ENCODE data around the gene ZNF445.
"Not testable (repeated sequence)": the region's sequence is repeated elsewhere in the genome, so short reads cannot be mapped to it uniquely, and the experiment has no call there.

The ZNF445 gene

DNA sequence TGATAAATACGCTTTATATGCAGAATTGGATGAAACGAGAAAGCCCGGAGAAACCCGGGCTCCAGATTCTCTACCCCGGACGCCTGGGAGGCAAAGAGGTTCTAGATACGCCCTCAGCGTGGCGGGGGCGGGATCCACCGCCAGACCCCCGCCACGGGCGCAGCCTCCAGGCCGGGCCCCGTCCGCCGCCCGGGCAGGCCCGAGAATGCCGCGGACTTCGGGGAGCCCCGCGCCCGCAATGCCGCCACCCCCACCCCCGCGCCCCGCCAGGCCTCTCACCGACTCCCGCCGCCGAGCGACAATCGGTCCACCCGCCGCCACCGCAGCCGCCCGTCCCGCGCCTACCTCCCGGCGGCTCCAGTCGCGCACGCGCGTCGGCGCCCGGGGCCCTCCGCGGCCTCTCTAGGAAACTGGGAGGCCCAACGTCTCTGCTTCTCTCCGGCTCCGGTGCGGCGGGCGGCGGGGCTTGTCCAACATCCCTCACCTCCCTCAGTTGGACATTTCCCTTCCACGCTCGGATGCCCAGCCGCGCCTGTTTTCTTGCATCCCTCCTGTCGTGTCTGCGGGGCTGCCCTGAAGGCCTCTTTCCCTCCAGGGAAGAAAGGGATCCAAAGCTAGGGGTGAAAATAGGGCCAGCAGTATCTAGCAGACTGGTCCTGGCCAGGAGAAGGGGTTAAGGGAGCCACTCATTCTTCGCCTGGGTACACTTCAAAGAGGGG lies at the start of gene ZNF445:
TSS of gene ZNF445 (minus strand) at position 359 of the 719 bp plus-strand sequence. CDS start 22,121 bp downstream, outside the sequence.
- ATAC-seq (peak; percentile 97), DNase-seq (ENCODE audit: low spot score in 2 of 2) (peak; percentile 69 to 86)
- Mint-ChIP-seq H3K4me3 (peak within 1 kb of the TSS; percentile 85), H3K4me1 (peaks cover 22% of the 10 kb centered on the region), H3K36me3 (no peaks in the 10 kb centered on the region), H3K9me3 (no peaks in the 10 kb centered on the region), H3K27ac (peak within 1 kb of the TSS; percentile 95)

DNA sequence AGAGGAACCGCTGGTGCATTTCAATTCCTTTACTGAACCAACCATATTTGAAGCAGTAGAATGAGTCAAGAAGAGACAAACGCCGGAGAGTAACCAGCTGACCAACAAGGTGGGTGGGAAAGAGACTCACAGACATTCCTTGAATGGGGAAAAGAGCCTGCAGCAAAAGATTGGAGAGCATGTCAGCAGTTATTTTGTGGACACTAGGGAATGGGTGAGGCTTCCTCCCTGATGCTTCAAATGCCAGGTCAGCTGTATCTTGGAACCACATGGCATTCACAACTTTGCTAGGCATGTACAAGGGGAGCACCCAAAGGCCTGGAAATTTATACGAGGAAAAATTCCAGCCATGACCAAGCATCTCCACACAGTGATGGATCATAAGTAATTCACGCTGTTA lies 47.6 kb upstream of the ZNF445 start:
- Mint-ChIP-seq H3K4me1 (no peaks in the 10 kb centered on the region), H3K9me3 (no peaks in the 10 kb centered on the region), H3K27ac (no peak overlapping the region), H3K36me3 (no peaks in the 10 kb centered on the region), H3K4me3 (no peak overlapping the region)
- no peak for DNase-seq (ENCODE audit: low spot score in 2 of 2)
- ATAC-seq: no peak

DNA sequence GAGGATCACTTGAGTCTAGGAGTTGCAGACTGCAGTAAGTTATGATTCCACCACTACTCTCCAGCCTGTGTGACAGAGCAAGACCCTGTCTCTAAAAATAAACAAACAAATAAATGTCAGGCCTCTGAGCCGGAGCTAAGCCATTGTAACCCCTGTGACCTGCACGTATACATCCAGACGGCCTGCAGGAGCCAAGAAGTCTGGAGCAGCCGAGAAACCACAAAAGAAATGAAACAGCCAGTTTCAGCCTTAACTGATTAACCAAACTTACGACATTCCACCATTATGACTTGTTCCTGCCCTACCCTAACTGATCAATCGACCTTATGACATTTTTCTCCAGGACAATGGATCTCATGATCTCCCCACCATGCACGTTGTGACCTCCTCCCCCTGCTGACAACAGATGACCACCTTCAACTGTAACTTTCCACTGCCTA lies 45.0 kb upstream of the ZNF445 start:
- Mint-ChIP-seq H3K27ac (no peak overlapping the region), H3K4me3 (no peak overlapping the region), H3K36me3 (no peaks in the 10 kb centered on the region)

DNA sequence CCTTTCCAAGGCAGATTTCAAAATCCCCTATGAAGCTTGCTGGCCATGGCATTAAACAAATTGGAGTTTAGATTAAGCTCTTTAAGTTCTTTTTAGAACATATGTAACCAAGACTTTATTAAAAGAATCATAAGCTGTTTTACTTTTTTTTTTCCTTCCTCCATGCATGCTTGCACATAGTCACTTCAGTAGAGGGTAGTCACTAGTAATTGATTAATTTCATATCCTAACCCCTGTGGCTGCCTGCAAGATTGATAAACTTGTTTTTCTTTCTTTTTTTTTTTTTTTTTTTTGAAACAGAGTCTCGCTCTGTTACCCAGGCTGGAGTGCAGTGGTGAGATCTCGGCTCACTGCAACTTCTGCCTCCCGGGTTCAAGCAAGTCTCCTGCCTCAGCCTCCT lies 44.3 kb upstream of the ZNF445 start:
- ATAC-seq: no peak
- H3K27ac Mint-ChIP-seq: no peak overlapping the region

More for the DNA sequence above, 45.0 kb upstream of the ZNF445 start:
- ATAC-seq (no peak), DNase-seq (ENCODE audit: low spot score in 2 of 2) (no peak)
- Mint-ChIP-seq H3K9me3 (no peaks in the 10 kb centered on the region), H3K4me1 (no peaks in the 10 kb centered on the region)

DNA sequence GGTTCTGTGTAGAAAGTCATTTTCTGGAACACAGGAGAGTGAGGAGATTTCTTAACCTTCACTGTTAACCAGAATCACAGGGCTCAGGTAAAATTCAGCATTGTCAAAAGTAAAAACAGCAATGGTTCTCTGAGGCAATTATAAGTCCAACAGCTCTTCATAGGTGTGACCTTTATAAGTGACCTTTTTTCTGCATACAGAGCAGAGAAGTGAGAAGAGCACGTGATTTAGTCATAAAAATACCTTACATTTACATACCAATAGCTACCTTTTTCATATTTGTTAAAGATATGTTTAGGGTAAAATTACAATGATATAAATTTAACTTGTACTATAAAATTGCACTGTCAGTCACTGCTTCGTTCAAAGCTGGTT lies 41.3 kb upstream of the ZNF445 start:
- DNase-seq (ENCODE audit: low spot score in 2 of 2) (no peak), ATAC-seq (no peak)
- Mint-ChIP-seq H3K27ac (no peak overlapping the region), H3K9me3 (no peaks in the 10 kb centered on the region), H3K4me1 (no peaks in the 10 kb centered on the region), H3K36me3 (no peaks in the 10 kb centered on the region), H3K4me3 (no peak overlapping the region)

More for the DNA sequence above, 44.3 kb upstream of the ZNF445 start:
- Mint-ChIP-seq H3K36me3 (no peaks in the 10 kb centered on the region), H3K4me1 (no peaks in the 10 kb centered on the region), H3K4me3 (no peak overlapping the region), H3K9me3 (no peaks in the 10 kb centered on the region)
- DNase-seq (ENCODE audit: low spot score in 2 of 2): no peak

DNA sequence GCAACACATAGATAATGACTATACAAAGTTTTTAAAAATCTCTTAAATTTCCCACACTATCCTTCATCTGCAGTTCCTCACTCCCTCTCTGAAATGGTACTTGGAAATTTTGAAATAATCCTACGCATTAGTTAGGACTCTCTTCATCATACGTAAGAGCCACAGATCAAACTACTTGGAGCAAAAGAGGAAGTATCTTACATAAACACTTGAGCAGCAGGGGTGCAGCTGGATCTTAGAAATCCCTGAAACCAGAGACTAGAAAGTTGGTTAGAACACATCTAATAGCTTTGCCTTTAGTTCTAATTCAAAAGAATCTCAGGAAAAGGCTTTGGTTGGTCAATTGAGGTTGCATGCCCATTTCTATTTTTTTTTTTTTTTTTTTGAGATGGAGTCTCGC lies 38.8 kb upstream of the ZNF445 start:
- no peaks in the 10 kb centered on the region for H3K36me3 Mint-ChIP-seq
- H3K4me3 Mint-ChIP-seq: no peak overlapping the region
- DNase-seq (ENCODE audit: low spot score in 2 of 2) (no peak), ATAC-seq (no peak)
- H3K4me1 Mint-ChIP-seq: peaks cover 9% of the 10 kb centered on the region
- H3K9me3 Mint-ChIP-seq: no peaks in the 10 kb centered on the region
- no peak overlapping the region for H3K27ac Mint-ChIP-seq

DNA sequence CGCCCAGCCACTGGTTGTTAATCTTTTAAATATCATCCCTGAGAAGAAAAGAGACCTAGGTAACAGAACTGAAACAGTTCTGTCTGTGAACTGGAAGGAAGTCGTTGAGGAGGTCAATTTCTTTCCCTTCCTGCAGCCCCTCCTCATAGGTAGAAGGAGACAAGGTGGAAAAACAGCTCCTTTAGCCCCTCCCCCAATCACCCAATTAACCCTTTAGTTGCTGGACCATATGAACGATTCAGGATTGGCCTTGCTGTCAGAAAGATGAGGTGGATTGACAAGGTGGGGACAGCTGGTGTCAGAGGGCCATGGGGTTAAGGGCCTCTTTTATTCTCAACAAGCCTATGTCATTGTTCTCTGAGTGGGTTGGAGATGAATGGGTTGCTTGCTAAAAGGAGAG lies 36.0 kb upstream of the ZNF445 start:
- Mint-ChIP-seq H3K27ac (no peak overlapping the region), H3K9me3 (no peaks in the 10 kb centered on the region), H3K4me3 (no peak overlapping the region), H3K36me3 (no peaks in the 10 kb centered on the region), H3K4me1 (peaks cover 20% of the 10 kb centered on the region)
- DNase-seq (ENCODE audit: low spot score in 2 of 2) (no peak), ATAC-seq (no peak)

DNA sequence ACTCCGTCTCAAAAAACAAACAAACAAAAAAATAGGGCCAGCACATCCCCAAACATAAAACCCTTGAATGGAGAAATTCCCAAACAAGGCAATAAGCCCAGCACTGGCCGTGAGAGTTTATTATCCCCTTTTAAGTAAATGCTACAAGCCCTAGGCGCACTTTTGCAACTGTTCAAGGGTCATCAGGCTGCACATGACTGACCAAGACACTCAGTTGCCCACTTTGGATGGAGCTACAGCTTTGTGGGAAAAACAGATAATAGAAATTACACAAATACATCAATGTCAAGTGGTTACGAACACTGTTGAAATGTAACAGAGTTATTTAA lies 33.7 kb upstream of the ZNF445 start:
- H3K36me3 Mint-ChIP-seq: no peaks in the 10 kb centered on the region
- H3K9me3 Mint-ChIP-seq: no peaks in the 10 kb centered on the region
- ATAC-seq (no peak), DNase-seq (ENCODE audit: low spot score in 2 of 2) (no peak)
- peaks cover 20% of the 10 kb centered on the region for H3K4me1 Mint-ChIP-seq
- H3K4me3 Mint-ChIP-seq: peak overlapping the region; percentile 89
- peak overlapping the region; percentile 97 for H3K27ac Mint-ChIP-seq

DNA sequence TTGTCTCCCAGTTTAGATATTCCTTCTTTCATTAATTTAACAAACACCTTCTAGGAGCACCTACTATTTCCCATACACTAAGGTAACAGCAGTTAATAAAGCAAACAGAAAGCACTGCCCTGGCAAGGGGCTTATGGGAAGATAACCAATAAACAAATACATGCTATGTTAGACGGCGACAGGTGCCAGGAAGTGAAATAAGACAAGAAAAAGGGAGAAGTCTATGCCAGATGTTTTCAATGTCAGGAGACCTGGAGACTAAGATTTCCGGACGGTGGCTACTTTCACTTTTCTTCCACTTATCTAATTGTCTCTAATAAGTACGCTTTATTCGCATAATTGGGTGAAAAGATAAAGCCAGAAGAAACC lies 32.5 kb upstream of the ZNF445 start:
- ATAC-seq: no peak
- no peaks in the 10 kb centered on the region for H3K9me3 Mint-ChIP-seq
- peak overlapping the region; percentile 97 for H3K27ac Mint-ChIP-seq
- peaks cover 6% of the 10 kb centered on the region for H3K36me3 Mint-ChIP-seq
- peaks cover 20% of the 10 kb centered on the region for H3K4me1 Mint-ChIP-seq
- peak overlapping the region; percentile 89 for H3K4me3 Mint-ChIP-seq
- no peak for DNase-seq (ENCODE audit: low spot score in 2 of 2)

DNA sequence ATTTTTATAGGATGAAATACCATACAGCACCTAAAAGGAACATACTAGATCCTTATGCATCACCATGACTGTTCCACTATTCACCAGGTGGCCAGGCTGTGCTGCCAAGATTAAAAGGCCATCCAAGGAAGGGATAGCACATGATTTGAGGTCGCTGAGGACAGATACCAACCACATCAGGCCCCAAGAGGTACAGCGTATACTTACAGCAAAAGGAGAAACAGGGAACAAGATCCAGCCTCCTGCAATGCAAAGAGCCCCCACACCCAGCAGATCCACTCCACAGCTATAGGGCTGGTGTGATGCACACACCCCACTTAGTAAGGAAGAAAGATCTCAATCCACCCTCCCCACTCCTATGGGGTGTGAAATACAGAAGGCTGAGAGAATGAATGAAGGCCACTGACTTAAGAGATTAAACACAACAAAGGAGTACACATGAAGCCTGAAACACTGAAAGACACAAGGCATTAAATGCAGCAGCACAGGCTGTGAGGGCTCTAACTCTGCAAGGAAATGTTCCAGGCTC lies 32.0 kb upstream of the ZNF445 start:
- Mint-ChIP-seq H3K9me3 (no peaks in the 10 kb centered on the region), H3K4me1 (peaks cover 20% of the 10 kb centered on the region), H3K4me3 (peak overlapping the region; percentile 89), H3K36me3 (peaks cover 6% of the 10 kb centered on the region), H3K27ac (peak overlapping the region; percentile 97)
- DNase-seq (ENCODE audit: low spot score in 2 of 2): no peak
- ATAC-seq: no peak

DNA sequence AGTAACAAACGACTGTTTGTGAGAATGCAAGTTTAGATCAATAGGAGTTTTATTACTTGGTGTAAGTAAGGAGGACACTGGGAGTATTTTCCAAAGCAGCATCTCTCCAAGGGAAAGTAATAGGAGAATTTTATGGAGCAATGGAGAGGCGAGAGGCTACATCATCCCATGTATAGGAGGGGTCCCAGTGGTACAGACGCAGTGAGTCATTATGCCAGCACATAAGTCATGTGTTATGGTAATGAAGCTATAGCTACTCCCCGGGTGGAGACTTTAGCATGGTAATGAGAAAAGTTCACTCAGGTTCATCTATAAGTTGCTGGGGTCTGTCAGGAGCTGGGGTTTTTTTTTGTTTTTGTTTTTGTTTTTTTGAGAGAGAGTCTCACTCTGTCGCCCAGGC lies 29.5 kb upstream of the ZNF445 start:
- Mint-ChIP-seq H3K36me3 (peaks cover 13% of the 10 kb centered on the region), H3K27ac (no peak overlapping the region), H3K4me3 (no peak overlapping the region), H3K4me1 (peaks cover 24% of the 10 kb centered on the region), H3K9me3 (peaks cover 5% of the 10 kb centered on the region)
- ATAC-seq: no peak
- no peak for DNase-seq (ENCODE audit: low spot score in 2 of 2)

DNA sequence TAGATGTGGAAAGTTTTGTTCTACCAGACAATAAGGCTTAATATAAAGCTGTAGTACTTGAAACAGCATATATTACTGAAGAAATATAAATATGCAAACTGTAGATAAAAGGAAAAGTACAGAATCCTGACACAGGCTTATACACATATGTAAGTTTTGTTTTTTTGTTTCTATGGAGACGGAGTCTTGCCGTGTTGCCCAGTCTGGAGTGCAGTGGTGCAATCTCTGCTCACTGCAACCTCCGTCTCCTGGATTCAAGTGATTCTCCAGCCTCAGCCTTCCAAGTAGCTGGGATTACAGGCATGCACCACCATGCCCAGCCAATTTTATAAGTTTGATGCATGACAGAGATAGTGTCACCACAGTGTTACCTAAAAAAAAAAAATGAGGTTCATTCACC lies 29.1 kb upstream of the ZNF445 start:
- peaks cover 13% of the 10 kb centered on the region for H3K36me3 Mint-ChIP-seq
- H3K4me1 Mint-ChIP-seq: peaks cover 20% of the 10 kb centered on the region
- no peak for ATAC-seq
- peaks cover 9% of the 10 kb centered on the region for H3K9me3 Mint-ChIP-seq
- H3K4me3 Mint-ChIP-seq: no peak overlapping the region
- no peak for DNase-seq (ENCODE audit: low spot score in 2 of 2)
- no peak overlapping the region for H3K27ac Mint-ChIP-seq

DNA sequence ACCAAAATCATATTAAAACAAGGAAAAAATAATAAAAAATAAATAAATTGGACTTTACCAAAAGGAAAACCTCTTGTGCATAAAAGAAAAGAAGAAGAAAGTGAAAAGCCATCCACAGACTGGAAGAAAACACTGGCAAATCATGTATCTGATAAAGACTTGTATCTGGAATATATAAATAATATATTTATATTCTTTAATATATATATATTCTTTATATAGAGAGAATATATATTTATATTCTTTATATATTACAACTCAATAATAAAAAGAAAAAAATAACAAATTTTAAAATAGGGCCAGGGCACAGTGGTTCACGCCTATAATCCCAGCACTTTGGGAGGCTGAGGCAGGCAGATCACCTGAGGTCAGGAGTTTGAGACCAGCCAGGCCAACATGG lies 27.1 kb upstream of the ZNF445 start:
- no peak overlapping the region for H3K4me3 Mint-ChIP-seq
- H3K9me3 Mint-ChIP-seq: peaks cover 20% of the 10 kb centered on the region
- peaks cover 16% of the 10 kb centered on the region for H3K4me1 Mint-ChIP-seq
- ATAC-seq: no peak
- H3K36me3 Mint-ChIP-seq: peaks cover 30% of the 10 kb centered on the region
- no peak for DNase-seq (ENCODE audit: low spot score in 2 of 2)
- H3K27ac Mint-ChIP-seq: no peak overlapping the region

DNA sequence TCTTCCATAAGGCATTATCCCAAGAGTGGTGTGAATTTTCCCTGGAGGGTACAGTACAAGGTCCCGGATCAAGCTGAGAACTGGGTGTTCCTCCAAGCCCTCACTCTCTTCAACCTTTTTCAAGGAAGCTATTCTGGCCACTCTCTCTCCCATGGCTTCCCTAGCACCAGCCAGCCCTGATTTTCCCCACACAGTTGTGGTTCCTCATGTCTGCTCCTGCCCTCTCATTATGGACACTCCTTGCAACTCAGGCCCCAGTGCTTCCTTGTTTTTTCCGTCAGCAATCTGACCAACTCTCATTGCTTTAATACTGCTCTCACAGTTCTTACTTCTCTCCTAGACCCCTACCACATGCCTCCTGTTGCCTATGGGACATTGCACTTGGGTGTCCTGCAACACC lies 25.7 kb upstream of the ZNF445 start:
- not testable (repeated sequence) for H3K27ac Mint-ChIP-seq; H3K4me3 Mint-ChIP-seq; H3K4me1 Mint-ChIP-seq; ATAC-seq; DNase-seq (ENCODE audit: low spot score in 2 of 2)
- Mint-ChIP-seq H3K9me3 (peaks cover 26% of the 10 kb centered on the region), H3K36me3 (peaks cover 43% of the 10 kb centered on the region)

DNA sequence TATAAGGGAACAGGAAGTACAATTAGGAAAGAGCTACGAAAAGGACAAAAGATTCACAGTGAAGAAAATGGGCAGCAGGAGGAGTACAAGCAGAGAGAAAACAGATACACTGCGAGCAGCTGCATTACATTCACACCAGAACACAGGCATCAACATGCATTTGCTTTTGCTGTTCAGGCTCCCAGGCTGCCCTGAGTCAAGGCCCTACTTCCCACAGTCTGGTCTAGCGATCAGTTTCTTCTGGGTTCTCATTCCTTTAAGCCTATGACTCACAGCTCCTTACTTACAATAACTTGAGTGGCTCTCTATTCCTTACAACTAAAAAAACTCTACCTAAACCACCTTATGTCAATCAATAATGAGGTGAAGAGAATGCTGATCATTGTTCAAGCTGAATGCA lies 24.5 kb upstream of the ZNF445 start:
- Mint-ChIP-seq H3K27ac (no peak overlapping the region), H3K4me3 (no peak overlapping the region), H3K36me3 (peaks cover 44% of the 10 kb centered on the region), H3K4me1 (peaks cover 6% of the 10 kb centered on the region), H3K9me3 (peaks cover 26% of the 10 kb centered on the region)
- ATAC-seq (no peak), DNase-seq (ENCODE audit: low spot score in 2 of 2) (no peak)

DNA sequence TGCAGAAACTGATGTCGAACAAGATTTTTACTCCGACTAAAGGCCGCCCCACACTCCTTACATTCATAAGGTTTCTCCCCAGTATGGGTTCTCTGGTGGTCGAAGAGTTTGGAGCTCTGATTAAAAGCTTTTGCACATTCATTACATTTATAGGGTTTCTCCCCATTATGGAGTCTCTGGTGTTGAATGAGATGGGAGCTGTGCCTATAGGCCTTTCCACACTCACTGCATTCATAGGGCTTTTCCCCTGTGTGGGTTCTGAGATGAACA lies 22.4 kb upstream of the ZNF445 start:
- H3K27ac Mint-ChIP-seq; H3K4me3 Mint-ChIP-seq; DNase-seq (ENCODE audit: low spot score in 2 of 2); ATAC-seq; H3K4me1 Mint-ChIP-seq: not testable (repeated sequence)
- peaks cover 43% of the 10 kb centered on the region for H3K36me3 Mint-ChIP-seq
- peaks cover 29% of the 10 kb centered on the region for H3K9me3 Mint-ChIP-seq

Measured in stimulated activated effector memory CD8-positive, alpha-beta T cell treated with anti-CD3 and anti-CD28 coated beads, Interleukin-12 subunit alpha, Interleukin-12 subunit beta, amount 100 ng/mL, for 72 hours (primary cell).